ENCODE results near the gene KSR2. TPM values are rescaled to one million over a fixed set of nuclear protein-coding genes. Genes with fewer than 3 reads are reported as not detected.

Gene KSR2
- total and polyA plus RNA-seq, 2 donors from 2014 or later = 0.34 to 2.9 TPM

- TF ChIP-seq CTCF (IDR thresholded peaks at IDR 0.05; ENCODE audit: borderline replicate concordance, extremely low read depth, insufficient read depth) = no peak
- Histone ChIP-seq H3K4me3 (ENCODE audit: low read length in 3 of 3) (no peak overlapping the region), H3K9me3 (ENCODE audit: control insufficient read depth in 2 of 3, insufficient read depth in 1 of 3, low read length in 3 of 3) (peaks cover 0 to 3% (median 0%) of the 10 kb centered on the region in 3 donors), H3K9ac (ENCODE audit: low read length in 3 of 3) (no peak overlapping the region), H3K4me1 (ENCODE audit: control insufficient read depth in 2 of 3, insufficient read depth in 2 of 3, low read depth in 1 of 3, low read length in 3 of 3) (no peaks in the 10 kb centered on the region), H3K27ac (ENCODE audit: low read depth in 2 of 2, low read length in 2 of 2) (no peak overlapping the region), H3K36me3 (ENCODE audit: control insufficient read depth in 2 of 3, insufficient read depth in 3 of 3, low read length in 3 of 3) (no peaks in the 10 kb centered on the region), H3K27me3 (ENCODE audit: control insufficient read depth, insufficient read depth, low read length) (no peaks in the 10 kb centered on the region)
- intact Hi-C loops (cut with DNase I) = no loop called here
- DNase-seq = peak in 1 of 5 donors; percentile 19
- FAIRE-seq = no peak
These were observed 516.7 kb downstream of the KSR2 start for GRCh38 chr12:117452112-117452511.

GRCh38 chr12:117450209-117450608 lies 518.6 kb downstream of the KSR2 start:
- Histone ChIP-seq H3K4me3 (ENCODE audit: low read length in 3 of 3) (no peak overlapping the region), H3K36me3 (ENCODE audit: control insufficient read depth in 2 of 3, insufficient read depth in 3 of 3, low read length in 3 of 3) (no peaks in the 10 kb centered on the region), H3K4me1 (ENCODE audit: control insufficient read depth in 2 of 3, insufficient read depth in 2 of 3, low read depth in 1 of 3, low read length in 3 of 3) (no peaks in the 10 kb centered on the region), H3K9ac (ENCODE audit: low read length in 3 of 3) (no peak overlapping the region), H3K27ac (ENCODE audit: low read depth in 2 of 2, low read length in 2 of 2) (no peak overlapping the region), H3K27me3 (ENCODE audit: control insufficient read depth, insufficient read depth, low read length) (no peaks in the 10 kb centered on the region), H3K9me3 (ENCODE audit: control insufficient read depth in 2 of 3, insufficient read depth in 1 of 3, low read length in 3 of 3) (peaks cover 0 to 3% (median 0%) of the 10 kb centered on the region in 3 donors)
- intact Hi-C loops (cut with DNase I) = no loop called here
- peak in 4 of 5 donors; percentile 43 to 76 (median 64) for DNase-seq
- no peak for FAIRE-seq
- no peak for TF ChIP-seq CTCF (IDR thresholded peaks at IDR 0.05; ENCODE audit: borderline replicate concordance, extremely low read depth, insufficient read depth)

GRCh38 chr12:117447665-117448366 lies 521.0 kb downstream of the KSR2 start:
- Histone ChIP-seq H3K4me1 (ENCODE audit: control insufficient read depth in 2 of 3, insufficient read depth in 2 of 3, low read depth in 1 of 3, low read length in 3 of 3) (no peaks in the 10 kb centered on the region), H3K27me3 (ENCODE audit: control insufficient read depth, insufficient read depth, low read length) (no peaks in the 10 kb centered on the region), H3K27ac (ENCODE audit: low read depth in 2 of 2, low read length in 2 of 2) (no peak overlapping the region), H3K9ac (ENCODE audit: low read length in 3 of 3) (no peak overlapping the region), H3K4me3 (ENCODE audit: low read length in 3 of 3) (no peak overlapping the region), H3K9me3 (ENCODE audit: control insufficient read depth in 2 of 3, insufficient read depth in 1 of 3, low read length in 3 of 3) (peaks cover 0 to 2% (median 0%) of the 10 kb centered on the region in 3 donors), H3K36me3 (ENCODE audit: control insufficient read depth in 2 of 3, insufficient read depth in 3 of 3, low read length in 3 of 3) (no peaks in the 10 kb centered on the region)
- FAIRE-seq (no peak), DNase-seq (no peak)
- intact Hi-C loops (cut with DNase I) = no loop called here
- TF ChIP-seq CTCF (IDR thresholded peaks at IDR 0.05; ENCODE audit: borderline replicate concordance, extremely low read depth, insufficient read depth) = no peak
